Neuron (in vitro differentiated cells): Measurements from ENCODE around the gene SUFU.

ENCODE experiments used
- H2AFZ ChIP-seq: one replicate; pipeline ENCODE4 v1.6.1; 2013; ENCODE audit warnings: low read depth, mild to moderate bottlenecking, inconsistent platforms, low read length, moderate library complexity
- H3K27me3 ChIP-seq: one replicate; pipeline ENCODE4 v1.6.1; 2013; ENCODE audit warnings: low read length; ENCODE audit not compliant: insufficient read depth
- H3K36me3 ChIP-seq: one replicate; pipeline ENCODE4 v1.6.1; 2013; ENCODE audit warnings: low read length; ENCODE audit not compliant: insufficient read depth
- H3K4me1 ChIP-seq: one replicate; pipeline ENCODE4 v1.6.1; 2013; ENCODE audit warnings: low read length; ENCODE audit not compliant: insufficient read depth
- H3K4me3 ChIP-seq: 2 replicates; pipeline ENCODE4 v1.5.1; 2013; ENCODE audit warnings: mild to moderate bottlenecking, low read length, moderate library complexity
- H3K9me3 ChIP-seq: one replicate; pipeline ENCODE4 v1.6.1; 2013; ENCODE audit warnings: low read length

The SUFU gene

DNA sequence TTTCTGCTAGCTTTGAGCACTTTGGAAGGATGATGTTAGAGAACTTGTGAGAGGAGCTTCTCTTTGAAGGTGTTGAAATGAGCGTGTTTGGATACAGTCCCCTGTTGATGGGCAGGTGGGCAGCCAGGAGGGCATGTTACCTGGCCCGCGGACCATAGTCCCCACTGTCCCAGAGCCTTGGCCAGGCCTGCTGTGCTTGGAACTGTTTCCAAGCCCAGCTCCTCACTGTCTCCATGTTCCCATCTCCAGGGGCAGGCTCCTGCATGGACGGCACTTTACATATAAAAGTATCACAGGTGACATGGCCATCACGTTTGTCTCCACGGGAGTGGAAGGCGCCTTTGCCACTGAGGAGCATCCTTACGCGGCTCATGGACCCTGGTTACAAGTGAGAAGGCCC is 113.3 kb downstream of the SUFU start:
- peaks cover 20% of the 10 kb centered on the region for H3K4me1 ChIP-seq
- no peak overlapping the region for H3K4me3 ChIP-seq
- peaks cover 61% of the 10 kb centered on the region for H3K36me3 ChIP-seq
- H3K9me3 ChIP-seq, result no peaks in the 10 kb centered on the region
- no peaks in the 10 kb centered on the region for H3K27me3 ChIP-seq
- H2AFZ ChIP-seq, result no peak overlapping the region

DNA sequence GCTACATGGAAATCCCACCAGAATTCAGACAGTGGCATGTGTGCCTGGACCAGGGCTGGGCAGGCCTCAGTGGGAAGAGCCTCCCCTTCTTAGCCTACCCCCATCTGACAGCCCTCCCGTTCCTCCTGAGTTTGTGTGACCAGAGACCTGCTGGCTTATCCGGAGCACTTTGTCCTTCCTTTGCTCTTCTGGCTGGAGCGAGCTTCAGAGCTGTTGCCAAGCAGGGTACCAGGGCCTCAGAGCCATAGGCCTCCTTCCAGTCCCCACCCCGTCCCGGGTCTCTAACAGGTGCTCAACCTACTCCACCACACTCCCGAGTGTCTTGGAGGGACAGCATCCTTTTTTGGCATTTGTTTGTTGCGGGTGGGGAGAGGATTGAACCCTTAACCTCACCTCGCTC is 114.0 kb downstream of the SUFU start:
- Histone ChIP-seq H3K36me3 (peaks cover 62% of the 10 kb centered on the region), H2AFZ (no peak overlapping the region), H3K4me1 (peaks cover 12% of the 10 kb centered on the region)

DNA sequence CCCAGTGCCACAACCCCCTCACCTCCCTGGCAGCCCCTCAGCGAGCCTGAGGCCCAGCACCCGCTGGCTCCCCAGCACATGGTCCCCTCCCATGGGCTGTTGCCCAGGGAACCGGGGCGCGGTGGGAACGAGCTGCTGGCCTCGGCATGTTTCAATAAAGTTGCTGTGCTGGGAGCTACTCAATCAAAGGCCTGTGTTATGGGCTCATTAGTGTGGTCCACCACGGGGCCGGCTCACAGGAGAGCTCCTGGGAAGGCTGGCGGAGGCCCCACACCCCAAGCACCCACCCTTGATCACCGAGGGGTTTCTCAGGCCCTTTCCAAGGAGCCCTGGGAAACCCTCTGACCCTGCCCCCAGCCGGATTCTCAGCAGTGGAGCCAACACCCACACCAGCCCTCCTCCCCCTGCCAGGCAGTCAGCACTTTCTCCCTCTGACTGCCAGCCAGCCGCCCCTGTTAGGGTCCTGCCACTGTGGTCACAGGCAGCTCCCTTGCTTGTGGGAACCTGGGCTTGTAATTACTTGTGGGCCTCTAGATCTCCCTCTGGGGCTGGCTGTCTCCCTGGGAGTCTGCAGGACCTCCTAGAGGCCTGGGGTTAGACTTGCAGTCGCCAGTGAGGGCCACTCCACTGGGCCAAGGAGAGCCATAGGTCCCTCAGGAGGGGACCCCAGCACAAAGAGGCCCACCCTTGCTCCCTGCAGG is 115.7 kb downstream of the SUFU start:
- no peak overlapping the region for H3K4me3 ChIP-seq
- H3K4me1 ChIP-seq, result no peaks in the 10 kb centered on the region
- no peaks in the 10 kb centered on the region for H3K27me3 ChIP-seq
- H3K9me3 ChIP-seq, result no peaks in the 10 kb centered on the region
- peaks cover 62% of the 10 kb centered on the region for H3K36me3 ChIP-seq
- H2AFZ ChIP-seq, result no peak overlapping the region

More for the DNA sequence above, 114.0 kb downstream of the SUFU start:
- H3K9me3 ChIP-seq, result no peaks in the 10 kb centered on the region
- no peak overlapping the region for H3K4me3 ChIP-seq
- no peaks in the 10 kb centered on the region for H3K27me3 ChIP-seq

DNA sequence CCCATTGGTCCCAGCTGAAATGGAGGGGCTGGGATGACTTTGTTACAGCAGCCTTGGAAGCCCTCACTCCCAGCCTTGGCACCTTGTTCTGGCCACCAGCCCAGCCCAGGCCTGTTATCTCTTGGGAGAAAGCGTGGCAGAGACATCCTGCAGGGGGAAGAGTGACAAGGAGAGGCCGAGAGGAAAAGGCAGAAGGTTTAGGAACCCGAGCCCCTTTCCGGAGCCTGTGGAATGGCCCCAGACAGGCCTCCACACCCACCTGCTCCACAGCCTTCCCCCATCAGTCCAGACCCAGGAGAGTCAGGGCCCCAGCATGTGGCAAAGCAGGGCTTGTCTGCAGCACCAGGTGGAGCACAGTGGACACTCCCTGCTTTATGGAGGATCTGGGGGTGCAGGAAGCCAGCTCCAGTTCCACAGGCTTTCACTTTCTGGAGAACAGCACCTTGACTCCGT is 116.4 kb downstream of the SUFU start:
- H3K36me3 ChIP-seq, result peaks cover 60% of the 10 kb centered on the region
- no peaks in the 10 kb centered on the region for H3K27me3 ChIP-seq
- H3K9me3 ChIP-seq, result no peaks in the 10 kb centered on the region
- H3K4me3 ChIP-seq, result no peak overlapping the region
- H3K4me1 ChIP-seq, result no peaks in the 10 kb centered on the region
- no peak overlapping the region for H2AFZ ChIP-seq

DNA sequence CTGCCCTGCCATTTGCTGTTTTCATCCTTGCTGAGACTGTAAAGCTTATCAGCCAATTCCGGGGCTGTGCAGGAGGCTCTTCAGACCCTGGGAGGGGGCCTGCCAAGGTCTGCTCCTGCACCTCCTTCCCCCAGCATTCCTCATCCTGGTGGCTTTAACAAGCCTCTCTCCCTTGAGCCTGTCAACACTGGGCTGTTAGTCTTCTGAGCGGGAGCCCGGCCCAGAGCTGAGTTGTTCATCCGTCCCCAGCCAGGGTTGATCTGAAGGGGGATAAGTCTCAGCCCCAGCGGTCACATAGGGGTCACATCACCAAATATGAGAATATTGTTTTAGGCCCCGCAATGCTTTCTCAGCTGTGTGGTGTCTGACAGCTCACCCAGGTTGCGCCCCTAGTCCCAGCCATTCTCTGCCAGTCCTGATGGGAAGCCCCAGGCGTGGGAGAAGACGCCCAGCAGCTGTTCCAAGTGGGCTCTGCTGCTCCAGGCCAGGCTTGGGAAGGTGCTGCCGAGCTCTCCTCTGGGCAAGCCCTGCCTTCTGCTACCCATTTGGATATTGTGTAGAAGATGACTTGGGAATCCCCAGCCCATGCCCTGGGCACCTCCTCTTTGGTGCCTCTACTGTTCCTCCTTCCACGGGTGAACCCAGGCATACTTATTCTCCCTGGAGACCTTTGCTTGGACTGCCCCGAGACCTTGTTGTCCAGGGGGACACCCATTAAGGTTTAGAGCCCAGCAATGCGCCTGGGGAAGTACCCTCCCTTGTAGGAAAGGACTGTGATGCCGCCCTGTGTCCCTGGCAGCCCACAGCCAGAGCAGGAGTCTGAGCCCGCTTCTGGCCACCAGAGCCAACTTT is 117.0 kb downstream of the SUFU start:
- Histone ChIP-seq H3K4me1 (no peaks in the 10 kb centered on the region), H3K4me3 (no peak overlapping the region), H2AFZ (no peak overlapping the region), H3K9me3 (no peaks in the 10 kb centered on the region), H3K27me3 (no peaks in the 10 kb centered on the region), H3K36me3 (peaks cover 53% of the 10 kb centered on the region)

DNA sequence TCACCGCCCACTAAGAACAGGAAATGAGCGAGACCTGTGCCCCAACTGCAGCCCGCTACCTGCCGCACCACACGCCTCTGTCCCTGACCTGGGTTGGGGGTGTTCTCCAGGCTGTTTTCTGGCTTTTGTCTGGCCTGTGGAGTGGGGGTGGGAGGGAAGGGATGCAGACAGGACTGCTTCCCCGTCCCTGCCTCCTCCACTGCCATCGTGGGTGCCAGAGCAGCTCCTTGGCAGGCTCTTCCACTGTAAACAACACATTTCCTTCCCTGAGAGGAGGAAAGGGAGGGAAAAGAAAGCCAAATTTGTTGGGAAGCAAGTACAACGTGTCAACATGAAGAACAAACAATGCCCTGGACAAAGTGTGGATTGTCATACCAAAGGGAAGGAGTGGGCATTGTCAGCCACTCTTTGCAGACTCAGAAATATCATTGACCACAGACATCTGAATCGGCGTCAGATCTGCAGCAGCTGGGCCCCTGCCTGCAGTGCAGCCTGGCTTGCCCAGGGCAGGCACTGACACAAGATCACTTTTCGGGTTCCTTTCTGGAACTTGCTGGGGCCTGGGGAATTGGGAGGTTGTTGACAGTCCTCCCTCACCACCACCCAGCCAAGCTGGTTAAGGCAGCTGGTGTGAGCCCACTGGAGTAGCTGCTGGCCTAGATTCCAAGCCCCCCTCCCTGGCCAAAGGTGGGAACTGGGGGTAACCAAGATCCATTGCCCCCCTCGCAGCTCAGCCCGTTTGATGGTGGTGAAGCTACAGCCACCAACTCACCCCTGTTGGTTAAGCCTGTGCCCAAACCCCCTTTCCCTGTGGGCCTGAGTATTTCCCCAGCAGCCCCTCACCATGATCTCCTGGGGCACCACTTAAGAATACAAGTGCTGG is 117.9 kb downstream of the SUFU start:
- H3K4me1 ChIP-seq, result peaks cover 7% of the 10 kb centered on the region
- H3K9me3 ChIP-seq, result no peaks in the 10 kb centered on the region
- H3K36me3 ChIP-seq, result peaks cover 46% of the 10 kb centered on the region
- no peak overlapping the region for H3K4me3 ChIP-seq
- H2AFZ ChIP-seq, result no peak overlapping the region
- H3K27me3 ChIP-seq, result no peaks in the 10 kb centered on the region

DNA sequence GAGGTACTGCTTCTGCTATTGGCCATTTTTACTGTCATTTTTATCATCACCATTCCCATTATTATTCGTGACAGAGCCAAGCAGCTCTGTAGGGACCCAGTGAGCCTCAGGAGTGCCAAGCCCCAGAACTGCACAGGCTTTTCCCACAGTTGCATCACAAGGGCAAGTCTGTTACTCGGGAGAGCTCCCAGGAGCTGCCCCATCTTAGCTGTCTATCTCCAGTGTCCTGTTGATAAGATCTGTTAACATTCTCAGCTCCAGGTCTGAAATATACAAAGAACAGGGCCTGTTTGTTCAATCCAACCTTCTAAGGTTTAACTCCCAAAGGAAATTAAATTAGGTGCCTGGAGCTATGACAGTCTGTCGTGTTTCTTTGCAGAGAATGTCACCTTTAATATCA is 120.3 kb downstream of the SUFU start:
- Histone ChIP-seq H3K36me3 (peaks cover 25% of the 10 kb centered on the region), H3K4me1 (peaks cover 23% of the 10 kb centered on the region), H3K27me3 (no peaks in the 10 kb centered on the region), H3K4me3 (no peak overlapping the region), H2AFZ (no peak overlapping the region), H3K9me3 (no peaks in the 10 kb centered on the region)

DNA sequence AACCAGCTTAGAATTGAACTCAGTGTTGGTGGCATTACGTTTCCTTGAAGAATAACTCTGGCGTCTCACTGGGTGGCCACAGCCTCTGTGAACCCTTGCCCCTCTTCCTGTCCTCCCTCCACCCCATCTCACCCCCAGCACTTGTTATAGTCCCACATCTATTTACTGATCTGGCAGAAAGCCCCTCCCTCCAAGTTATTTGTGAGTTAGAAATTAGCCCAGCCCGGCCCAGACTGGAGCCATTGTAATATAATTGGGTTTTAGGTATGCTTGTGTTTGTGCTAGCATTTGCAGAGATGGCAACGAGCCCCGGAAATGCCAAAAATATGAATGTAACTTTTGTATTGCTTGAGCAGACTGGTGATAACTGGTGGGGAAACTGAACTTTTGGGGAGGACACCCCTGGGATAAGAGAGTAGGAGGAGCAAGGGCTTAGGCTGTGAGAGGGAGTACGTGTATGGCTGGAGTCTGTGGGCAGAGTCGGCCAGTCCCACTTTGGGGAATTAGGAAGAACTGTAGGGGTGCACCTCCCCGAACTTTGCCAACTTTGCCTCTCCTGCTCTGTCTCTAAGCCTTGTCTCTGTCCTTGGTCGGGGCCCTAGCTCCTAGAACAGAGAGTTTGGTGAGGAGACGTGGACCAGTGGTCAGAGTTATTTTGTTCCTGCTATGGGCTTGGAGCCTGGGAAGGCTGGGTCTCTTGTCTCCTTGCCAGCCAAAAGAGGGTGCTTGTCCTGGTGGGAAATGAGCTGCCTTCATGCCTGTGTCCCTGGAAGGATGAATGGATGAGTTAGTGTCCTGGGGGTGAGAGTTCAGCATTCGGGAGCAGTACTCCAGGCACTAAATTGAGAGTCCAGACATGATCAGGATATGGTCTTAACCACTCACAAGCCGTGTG is 121.2 kb downstream of the SUFU start:
- Histone ChIP-seq H3K4me1 (peaks cover 32% of the 10 kb centered on the region), H3K4me3 (no peak overlapping the region), H3K27me3 (no peaks in the 10 kb centered on the region), H2AFZ (no peak overlapping the region), H3K9me3 (no peaks in the 10 kb centered on the region), H3K36me3 (peaks cover 18% of the 10 kb centered on the region)

DNA sequence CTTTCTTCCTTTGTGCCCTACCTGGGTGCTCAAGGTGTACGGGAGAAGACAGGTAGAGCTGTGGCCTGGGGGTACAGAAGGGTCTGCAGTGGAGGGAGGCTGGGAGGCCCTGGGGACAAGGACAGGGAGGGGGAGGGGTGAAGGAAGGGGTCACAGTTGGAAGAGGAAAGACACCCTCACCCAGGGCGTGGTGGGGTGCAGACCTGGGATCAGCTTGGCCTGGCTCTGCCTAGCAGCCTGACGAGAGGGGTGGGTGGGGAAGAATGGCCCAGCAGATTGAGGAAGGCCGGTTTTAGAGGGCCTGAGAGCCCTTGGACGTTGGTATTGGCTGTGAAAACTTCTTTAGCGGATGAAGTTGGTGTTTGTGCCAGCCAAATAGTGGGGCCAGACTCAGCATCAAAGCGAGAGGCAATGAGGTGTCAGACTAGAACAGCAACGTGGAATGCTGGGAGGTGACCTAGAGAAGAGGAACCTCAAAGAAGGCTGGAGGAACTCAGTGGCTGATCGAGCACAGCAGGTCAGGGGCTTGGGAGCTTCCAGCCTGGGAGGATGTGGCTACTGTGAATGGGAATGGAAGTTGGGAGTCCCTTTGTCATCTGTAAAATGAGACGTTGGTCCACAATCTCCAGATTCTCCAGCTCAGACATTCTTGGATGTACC is 122.4 kb downstream of the SUFU start:
- H3K4me3 ChIP-seq, result no peak overlapping the region
- H3K9me3 ChIP-seq, result no peaks in the 10 kb centered on the region
- H3K27me3 ChIP-seq, result no peaks in the 10 kb centered on the region
- no peak overlapping the region for H2AFZ ChIP-seq
- peaks cover 37% of the 10 kb centered on the region for H3K4me1 ChIP-seq
- H3K36me3 ChIP-seq, result peaks cover 19% of the 10 kb centered on the region

DNA sequence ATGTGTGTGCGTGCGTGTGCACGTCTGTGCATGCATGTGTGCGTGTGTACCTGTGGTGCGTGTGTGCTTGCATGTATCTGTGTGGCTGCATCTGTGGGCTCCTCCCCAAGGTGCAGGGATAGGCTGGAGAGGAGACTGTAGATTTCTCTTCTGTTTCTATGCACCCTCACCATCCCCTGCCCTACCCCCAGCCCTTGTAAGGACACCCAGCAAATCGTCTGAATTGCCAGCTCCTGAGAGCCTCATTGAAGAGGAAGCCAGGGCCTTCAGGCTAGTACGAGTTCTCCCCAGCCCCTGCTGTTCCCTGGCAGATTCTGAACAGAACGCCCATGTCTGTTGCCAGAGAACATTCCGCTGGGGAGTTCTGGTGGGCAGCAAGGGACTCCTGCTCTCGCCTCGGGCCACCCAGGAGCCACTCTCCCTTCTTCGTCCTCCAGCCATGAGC is 123.5 kb downstream of the SUFU start:
- Histone ChIP-seq H3K9me3 (no peaks in the 10 kb centered on the region), H3K4me3 (no peak overlapping the region), H2AFZ (no peak overlapping the region), H3K4me1 (peaks cover 40% of the 10 kb centered on the region), H3K36me3 (peaks cover 17% of the 10 kb centered on the region), H3K27me3 (no peaks in the 10 kb centered on the region)

DNA sequence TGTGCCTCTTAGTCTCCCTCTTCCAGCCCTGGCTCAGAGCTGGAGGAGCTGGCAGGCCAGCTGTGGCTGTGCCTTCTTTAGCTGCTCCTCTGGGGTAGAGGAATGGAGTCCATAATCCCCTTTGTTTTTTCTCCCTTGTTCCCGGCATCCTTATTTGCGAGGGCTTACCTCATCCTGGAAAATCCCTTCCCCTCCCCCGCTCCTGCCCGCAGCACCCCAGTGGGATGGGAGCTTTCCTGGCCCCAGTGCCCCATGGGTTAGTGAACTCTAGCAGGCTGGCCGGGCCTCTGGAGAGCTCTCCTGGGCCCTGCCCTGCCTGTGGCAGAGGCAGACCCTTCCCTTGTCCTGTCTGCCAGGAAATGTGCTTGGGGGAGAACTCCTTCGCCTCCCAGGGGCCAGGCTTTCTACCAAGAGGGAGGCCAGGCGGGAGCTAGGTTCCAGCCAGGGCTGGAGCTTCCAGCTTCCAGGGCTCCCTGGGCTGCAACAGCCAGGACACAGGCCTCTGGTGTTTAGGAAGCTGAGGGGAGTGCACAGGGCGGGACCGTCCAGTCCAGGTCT is 124.0 kb downstream of the SUFU start:
- H3K36me3 ChIP-seq, result peaks cover 17% of the 10 kb centered on the region
- H2AFZ ChIP-seq, result no peak overlapping the region
- H3K4me3 ChIP-seq, result no peak overlapping the region
- no peaks in the 10 kb centered on the region for H3K9me3 ChIP-seq
- no peaks in the 10 kb centered on the region for H3K27me3 ChIP-seq
- peaks cover 44% of the 10 kb centered on the region for H3K4me1 ChIP-seq
